D721Med (cell line): ENCODE results near the gene GDF2.

Source experiments
- DNase-seq: peaks from one replicate; pipeline ENCODE4 v3.0.0; 2011; ENCODE audit warnings: low spot score; ENCODE audit not compliant: insufficient read length
- FAIRE-seq: peaks from 2 replicates; lab custom pipeline; 2011; peaks lifted over from hg19 to GRCh38; lab: Jason Lieb, UNC
- CTCF ChIP-seq: IDR thresholded peaks from 2 replicates; pipeline ENCODE4 v1.5.1; 2012; ENCODE audit warnings: mild to moderate bottlenecking, control low read depth; ENCODE audit not compliant: insufficient read depth; ENCODE audit errors: missing control alignments

GDF2 gene

GRCh38 chr10:47376522-47377220 is 54.4 kb downstream of the GDF2 start:
- DNase-seq (peak; percentile 9), FAIRE-seq (no peak)
- TF ChIP-seq CTCF: no peak
